ENCODE results near the gene SULF2.

Gene SULF2

DNA sequence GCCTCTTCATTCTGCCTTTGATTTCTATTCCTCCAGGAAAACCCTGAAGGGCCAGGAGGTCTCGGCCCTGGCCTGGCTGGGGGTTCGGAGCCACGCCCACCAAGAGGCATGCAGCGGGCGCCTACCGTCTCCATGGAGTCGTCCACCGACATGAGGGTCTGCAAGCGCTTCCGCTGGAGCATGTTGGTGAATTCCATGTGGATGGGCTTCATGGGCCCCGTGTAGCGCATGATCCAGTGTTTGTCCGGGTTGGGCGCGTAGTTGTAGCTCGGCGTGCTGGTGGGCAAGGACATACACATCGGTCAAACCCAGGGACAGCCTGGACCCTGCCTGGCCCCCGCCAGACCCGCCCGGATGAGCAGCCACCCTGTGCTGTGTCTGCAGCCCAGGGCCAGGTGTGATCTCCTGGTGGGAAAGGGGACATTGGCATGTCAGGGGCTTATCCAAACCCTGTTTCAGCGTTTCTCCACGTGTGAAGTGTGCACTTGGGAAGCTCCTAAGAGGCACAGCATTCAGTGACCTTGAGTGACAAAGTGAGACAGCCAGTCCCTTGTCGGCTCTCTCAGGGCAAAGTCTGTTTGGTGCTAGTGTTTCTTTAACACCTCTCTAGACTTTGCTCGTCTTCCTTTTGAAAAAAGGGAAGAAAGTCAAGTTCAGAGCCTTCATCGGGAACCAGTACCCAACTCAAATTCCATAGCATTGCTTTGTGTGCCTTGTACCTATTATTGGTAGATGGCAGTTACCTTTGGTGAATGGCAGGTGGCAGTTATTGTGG is 100.8 kb downstream of the SULF2 start:
- DNase-seq (ENCODE audit: low read depth) = no peak

DNA sequence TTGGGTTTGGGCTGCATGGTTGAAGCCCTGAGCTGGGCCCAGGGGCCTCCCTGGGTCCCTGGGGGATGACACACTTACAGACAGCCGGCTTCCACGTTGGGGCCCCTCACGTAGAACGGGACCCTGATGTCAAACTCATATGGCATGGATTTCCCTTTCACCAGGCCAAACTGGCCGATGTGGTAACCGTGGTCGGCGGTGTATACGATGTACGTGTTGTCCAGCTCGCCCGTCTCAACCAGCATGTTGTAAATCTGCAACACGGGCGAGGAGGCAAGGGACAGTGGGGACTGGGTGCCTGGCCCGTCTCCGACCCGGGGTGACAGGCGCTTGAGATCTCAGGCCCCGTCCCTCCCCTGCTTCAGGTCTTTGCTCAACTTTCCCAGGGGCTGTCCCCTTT is 102.4 kb downstream of the SULF2 start:
- DNase-seq (ENCODE audit: low read depth) = no peak

DNA sequence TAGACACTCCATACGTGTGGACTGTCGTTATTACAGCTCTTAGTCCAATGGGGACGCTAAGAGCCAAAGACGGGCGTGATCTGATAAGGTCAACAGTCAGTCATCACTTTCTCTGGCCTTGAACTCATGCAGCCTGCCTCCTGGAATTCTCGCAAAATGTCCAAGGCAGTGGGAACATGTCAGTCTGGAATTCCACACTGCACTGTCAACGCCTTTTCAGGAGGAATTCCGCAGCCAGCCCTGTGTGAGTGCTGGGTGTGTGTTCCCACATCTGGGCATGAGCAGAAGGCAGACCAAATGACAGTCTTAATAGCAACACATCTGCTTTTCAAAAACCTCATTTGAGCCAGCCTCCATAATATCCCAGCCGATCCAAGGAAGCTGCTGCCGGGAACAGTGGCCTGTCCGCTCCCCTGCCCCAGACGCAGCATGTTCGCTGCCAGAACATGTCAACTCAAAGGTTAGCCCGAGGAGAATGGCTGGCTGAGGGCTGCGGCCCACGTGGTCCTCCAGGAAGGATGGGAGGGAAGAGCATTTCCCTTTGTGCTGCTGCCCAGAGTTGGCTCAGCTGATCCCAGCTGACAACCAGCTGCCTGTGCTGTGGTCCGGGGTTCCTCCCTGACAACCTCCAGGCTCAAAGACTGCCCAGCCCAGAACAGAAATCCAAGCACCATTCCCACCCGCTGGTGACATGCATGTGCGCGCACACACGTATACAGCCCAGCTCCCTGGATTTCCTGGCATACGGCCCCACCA is 103.1 kb downstream of the SULF2 start:
- DNase-seq (ENCODE audit: low read depth) = no peak

DNA sequence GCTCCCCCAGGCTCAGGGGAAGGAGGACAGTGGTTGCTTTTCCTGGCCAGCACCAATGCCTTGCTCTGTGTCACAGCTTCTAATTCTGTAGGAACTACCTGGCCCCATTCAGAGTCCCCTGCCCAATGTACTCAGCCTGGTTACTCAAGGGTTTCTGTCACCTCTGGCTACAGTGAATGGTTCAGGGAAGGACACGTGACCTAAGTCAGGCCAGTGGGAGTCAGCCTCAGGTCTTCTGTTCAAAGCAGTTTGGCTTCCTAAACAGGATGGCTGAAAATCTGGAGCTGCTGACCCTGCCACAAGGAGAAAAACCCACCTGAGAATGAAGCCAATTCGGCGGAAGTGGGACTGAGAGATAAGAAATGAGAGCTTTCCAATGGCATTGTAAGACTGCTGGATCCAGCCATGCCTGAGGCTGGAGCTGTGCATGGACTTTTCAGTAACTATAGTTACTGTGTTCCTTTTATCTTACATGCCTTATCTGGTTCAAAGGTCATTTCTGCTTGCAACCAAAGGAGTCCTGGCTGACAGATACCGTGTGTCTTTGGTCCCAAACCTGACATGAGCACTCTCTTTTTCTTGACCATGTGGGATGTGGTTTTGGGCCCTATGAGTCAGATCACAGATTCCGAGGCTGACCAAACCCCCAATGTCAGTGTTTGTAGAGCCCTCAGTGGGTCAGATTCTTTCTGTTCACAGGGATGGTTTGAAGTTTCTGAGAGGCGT is 104.3 kb downstream of the SULF2 start:
- DNase-seq (ENCODE audit: low read depth) = no peak

DNA sequence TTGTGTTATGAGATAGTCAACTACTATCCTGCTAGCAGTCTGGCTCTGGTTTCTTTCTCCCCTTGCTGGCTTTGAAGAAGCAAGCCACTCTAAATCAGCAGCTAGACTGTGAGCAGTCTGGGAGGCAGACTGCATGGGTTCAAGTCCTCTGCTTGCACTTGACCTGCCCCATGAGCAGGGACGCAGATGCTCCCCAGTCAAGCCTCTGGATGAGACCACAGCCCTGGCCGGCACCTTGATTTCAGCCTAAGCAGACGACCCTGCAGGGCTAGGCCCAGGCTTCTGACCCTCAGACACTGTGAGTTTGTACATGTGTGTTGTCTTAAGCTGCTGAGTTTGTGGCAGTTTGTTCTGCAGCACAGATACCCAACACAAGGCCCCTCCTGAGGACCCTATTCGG is 105.8 kb downstream of the SULF2 start:
- DNase-seq (ENCODE audit: low read depth) = no peak

DNA sequence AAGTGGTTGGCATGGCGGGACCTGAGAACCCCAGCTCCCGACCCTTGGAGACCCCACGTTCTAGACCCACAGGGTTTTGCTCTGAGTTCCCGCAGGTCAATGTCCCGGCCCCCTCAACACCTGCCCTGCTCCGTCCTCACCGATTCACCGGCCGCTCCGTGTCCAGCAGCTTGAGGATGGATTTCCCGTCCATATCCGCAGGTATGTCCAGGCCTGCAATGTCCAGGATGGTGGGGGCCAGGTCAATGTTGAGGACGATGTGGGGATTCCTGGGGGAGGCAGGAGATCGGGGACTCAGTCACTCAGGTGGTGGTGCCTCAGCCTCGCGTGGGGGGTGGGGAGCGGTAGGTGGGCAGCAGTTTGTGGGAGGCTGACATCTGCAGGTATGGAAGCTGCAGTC is 106.7 kb downstream of the SULF2 start:
- DNase-seq (ENCODE audit: low read depth) = no peak

DNA sequence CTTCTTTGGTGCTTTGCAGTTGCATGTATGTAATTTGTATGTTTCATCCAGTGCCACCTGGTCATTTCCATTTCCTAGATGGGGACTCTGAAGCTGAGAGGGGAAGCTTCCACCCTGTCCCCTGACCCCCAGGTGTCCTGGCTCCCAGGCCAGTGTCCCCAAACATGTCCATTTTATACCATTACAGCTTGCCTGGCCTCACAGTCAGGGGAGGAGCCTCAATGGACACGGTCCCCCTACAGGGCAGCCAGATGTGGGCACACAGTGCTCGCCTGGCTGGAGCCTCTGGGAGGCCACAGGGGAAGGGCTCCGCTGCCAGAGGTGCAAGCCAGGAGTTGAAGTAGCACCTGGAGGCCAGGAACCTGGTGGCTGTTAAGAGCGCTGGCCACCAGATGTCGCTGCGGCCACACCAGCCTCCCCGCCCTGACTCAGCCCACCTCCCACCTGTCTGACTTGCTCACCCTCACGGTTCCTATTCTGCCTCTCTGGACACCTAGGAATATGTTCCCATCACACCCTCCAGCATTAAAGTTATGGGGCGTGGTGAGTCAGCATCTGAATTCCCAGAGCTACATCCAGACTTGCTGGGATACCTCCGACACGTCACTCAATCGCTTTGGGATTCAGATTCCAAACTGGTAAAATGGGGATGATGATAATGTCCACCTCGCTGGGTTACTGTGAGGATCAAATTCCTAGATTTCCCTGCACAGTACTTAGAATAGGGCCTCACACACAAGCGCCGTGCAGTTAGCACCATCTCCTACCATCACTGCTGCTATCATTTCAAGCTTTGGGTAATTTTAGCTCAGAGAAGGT is 107.4 kb downstream of the SULF2 start:
- peak; percentile 36 for DNase-seq (ENCODE audit: low read depth)

DNA sequence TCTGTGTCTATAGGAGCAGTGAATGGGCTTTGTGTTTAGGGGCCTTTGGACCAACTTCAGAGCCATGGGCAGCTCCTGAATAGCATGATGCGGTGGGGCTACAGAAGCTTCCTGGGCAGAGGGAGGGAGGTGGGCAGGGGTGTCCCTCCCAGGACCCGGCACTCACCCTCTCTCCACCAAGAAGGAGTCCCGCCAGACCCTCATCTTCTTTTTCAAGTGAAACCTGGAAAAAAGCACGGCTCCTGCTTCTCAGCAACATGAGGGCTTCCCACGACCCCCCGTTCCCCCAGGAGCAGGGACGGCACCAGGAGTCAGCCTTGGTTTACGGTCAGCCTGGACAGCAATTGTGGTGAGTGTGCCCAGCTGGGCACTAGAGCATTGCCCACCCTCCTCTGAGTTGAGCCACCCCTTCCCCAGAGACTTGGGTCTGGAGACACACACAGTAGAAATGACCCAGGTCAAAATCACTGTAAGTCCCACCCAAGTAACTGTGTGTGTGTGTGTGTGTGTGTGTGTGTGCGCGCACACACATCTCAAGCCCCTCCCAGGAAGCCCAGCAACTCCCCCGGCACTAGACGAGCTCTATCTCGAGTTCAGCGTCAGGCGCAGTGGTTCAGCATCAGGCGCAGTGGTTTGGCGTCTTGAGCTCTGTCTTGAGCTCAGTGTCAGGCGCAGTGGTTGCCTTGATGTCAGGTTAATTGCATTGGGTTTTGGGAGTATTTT is 108.2 kb downstream of the SULF2 start:
- no peak for DNase-seq (ENCODE audit: low read depth)

DNA sequence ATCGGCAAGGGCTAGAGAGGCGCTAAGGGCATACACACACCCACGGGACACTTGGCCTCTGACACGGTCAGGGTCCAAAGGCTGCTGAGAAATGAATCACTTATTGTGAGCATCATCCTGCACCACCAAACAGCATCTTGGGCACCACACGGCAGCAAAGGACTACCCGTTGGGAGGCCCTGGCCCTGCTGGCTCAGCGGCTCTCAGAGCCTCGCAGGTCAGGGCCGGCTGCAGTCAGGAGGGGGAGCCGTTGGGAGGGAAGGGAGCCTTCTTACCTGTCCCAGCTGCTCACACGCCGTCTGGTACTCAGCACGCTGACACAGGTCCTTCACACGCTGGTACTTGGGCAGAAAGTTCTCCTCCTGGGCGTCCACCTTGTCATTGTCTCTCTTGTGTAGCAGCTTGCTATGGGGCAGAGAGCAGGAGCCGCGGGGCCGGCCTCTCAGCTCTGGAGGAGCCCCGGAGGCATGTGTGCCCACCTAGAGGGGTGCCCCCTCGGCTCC is 109.0 kb downstream of the SULF2 start:
- DNase-seq (ENCODE audit: low read depth) = no peak

DNA sequence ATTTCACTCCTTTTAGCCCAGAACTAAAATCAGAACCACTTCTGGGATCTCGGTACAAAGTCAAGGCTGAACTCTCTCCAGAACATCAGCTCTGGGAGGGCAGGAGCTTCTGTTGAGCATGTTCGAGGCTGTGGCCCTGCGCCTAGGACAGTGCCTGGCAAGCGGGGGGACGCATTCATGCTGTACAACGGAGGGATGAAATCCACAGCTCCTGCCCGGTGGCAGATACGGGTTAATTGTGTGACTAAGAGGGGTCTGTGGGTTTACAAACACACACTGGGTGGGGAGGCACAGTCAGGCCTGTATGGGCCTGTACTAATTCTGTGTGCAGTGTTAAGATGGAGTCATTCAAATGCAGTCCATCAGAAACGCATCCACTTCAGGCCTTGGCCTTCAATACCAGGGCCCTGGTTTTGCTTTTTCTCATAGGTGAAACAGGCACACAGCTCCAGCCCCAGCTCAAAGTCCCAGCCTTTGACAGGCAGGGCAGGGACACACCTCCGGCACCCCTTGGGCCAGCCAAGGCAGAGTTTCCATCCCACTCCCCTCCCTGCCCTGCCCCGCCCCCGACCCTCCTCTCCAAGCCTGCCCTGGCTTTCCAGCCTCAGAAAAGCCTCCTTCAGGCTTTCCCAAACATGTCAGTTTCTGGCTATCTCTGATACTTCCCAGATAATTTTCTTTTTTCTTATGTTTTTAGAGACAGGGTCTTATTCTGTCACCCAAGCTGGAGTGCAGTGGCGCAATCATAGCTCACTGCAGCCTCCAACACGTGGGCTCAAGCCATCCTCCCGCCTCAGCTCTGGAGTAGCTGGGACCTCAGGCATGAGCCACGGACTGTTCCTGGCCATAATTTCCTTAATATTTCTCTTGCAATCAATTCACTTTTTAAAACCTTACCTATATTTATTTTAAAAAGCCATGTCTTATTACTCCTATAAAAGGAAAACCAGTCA is 109.8 kb downstream of the SULF2 start:
- DNase-seq (ENCODE audit: low read depth) = no peak

DNA sequence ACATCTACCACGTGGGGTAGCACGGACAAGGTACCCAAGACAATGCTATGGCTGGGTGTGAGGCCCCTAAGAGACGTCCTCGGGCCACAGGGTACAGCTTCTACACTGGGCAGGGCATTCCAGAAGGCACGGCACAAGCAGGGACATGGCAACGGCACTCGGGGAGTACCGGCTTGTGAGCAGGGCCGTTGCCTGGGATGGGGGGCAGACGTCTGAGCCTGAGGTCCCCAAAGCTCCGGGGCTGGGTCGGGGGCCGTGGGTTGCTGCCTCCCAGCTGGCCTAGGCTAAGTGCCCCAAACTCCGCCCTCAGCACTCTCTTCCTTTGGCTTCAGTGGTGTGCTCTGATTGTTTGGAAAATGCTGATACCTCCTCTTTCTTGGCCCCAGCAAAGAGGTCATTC is 110.6 kb downstream of the SULF2 start:
- DNase-seq (ENCODE audit: low read depth) = no peak

DNA sequence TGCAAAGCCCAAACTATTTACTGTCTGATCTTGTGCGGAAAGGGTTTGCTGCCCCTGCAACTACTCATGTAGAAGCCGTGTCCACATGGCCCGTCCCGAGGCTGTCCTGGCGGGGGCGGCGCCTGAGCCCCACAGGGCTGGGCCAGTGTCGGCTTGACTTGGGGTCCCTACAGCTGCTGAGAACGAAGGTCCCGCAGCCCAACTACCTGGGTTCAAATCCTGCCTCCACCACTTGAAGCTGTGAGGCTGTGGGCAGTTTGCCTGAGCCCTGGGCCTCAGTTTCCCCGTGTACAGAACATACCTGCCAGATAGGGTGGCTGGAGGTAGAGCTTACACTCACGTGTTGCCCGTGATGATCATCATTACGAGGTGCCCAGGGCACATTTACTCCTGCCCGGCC is 111.1 kb downstream of the SULF2 start:
- no peak for DNase-seq (ENCODE audit: low read depth)

DNA sequence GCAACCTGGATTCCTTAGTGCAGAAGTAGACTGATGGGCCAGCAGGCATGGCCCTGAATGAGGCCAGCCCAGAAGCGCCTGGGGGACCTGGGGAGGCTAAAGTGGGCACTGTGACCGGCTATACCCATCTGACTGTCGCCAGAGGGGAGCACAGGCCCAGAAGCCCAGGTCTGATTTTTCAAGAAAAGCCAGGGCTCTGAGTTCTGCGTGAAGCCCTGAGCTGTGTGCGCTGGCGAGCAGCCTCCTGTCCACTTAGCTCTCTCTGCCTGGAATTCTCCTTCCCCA is 111.7 kb downstream of the SULF2 start:
- DNase-seq (ENCODE audit: low read depth) = no peak

DNA sequence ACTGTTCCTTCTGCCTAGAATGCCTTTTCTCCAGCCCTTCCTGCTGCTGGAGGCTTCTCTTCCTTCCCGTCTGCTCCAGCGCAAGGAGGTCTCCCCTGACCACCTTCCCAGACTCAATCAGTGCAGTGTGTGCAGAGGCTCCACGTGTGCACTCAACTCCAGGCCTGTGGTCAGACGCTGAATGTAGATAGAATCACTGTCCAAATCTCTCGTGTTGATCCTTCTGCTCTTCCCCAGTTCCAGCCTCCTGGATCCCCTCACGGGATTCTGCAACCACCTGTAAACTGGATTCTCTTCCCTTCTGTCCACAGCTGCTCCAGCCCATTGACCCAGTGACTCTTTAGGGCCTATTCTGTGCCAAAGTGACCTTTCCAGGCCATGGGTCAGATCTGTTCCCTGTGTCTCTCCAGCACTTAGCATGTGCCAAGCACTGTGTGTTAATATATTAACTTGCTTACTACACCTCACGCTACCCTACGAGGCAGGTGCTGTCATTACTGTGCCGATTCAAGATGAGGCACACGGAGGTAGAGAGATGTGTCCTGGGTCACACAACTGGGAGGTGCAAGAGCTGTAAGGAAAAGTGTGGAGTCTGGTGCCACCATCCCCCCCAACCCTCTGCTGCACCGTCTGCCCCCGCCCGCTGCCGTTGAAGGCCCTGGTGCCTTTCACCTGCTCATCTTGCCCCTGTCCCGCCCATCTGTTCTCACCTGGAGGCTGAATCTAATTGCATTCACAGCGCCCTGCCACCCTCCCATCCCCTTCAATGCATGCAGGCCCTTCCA is 112.2 kb downstream of the SULF2 start:
- DNase-seq (ENCODE audit: low read depth) = no peak

DNA sequence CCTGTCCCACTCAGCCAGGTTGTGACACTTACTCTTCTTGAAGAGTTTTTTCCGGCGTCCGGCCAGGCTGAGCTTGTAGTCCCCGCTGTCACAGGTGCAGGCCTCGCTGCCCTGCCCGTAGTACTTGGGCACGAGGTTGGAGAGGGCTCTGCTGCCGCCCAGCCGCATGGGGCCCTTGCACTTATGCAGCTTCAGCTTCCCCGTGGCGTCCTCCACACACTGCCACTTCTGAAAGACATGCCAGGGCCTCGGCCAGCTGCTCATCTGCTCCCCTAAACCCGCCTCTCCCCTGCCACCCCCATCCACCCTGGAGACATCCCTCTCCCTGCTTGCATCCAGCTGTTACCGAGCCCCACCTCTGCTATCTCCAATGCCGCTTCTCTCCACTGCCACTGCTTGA is 113.1 kb downstream of the SULF2 start:
- no peak for DNase-seq (ENCODE audit: low read depth)

DNA sequence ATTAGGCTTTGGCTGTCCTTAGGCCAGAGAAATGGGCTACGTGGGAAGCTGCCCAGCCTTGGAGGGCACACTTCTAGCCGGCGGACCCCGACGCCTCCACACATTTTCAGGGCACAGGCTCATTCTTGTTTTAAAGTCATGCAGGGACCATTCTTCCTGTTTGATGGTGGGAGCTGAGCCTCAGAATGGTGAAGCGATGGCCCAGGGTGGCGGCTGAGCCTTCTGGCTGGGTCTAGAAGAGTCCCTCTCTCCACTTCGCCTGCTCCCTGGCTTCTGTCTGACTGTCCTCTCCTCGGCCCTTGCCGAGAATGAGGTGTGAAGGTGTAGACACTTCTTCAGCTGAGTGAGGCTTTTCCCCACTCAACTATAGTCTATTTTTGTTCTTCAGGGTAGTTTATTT is 114.4 kb downstream of the SULF2 start:
- no peak for DNase-seq (ENCODE audit: low read depth)

DNA sequence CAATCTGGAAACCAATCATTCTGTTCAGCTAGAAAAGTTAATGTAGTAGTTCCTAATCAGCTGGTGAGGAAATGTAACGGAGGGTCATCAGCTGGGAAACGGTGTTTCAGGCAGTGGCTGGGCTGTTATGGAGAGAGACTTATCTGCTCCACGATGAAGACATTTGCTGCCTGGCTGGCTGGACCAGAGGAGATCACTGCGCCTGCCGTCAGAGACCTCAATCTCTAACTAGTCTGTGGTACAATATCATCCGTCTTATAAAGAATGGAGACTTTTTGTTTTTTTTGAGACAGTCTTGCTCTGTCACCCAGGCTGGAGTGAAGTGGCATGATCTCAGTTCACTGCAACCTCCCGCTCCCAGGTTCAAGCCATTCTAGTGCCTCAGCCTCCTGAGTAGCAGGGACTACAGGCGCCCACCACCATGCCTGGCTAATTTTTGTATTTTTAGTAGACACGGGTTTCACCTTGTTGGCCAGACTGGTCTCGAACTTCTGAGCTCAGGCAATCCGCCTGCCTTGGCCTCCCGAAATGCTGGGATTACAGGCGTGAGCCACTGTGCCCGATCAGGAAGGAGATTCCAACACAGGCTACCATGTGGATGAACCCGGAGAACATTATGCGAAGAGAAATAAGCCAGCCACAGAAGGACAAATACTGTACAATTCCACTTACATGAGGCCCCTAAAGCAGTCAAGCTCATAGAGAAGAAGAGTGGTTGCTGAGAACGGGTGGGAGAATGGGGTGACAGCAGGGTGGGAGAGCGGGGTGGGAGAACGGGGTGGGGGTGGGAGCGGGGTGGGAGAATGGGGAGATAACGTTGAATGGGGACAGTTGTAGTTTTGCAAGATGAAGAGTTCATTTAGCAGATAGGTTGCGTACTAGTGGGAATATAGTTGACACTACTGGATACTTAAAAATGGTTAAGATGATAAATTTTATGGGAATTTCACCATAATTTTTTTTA is 115.1 kb downstream of the SULF2 start:
- DNase-seq (ENCODE audit: low read depth) = no peak

DNA sequence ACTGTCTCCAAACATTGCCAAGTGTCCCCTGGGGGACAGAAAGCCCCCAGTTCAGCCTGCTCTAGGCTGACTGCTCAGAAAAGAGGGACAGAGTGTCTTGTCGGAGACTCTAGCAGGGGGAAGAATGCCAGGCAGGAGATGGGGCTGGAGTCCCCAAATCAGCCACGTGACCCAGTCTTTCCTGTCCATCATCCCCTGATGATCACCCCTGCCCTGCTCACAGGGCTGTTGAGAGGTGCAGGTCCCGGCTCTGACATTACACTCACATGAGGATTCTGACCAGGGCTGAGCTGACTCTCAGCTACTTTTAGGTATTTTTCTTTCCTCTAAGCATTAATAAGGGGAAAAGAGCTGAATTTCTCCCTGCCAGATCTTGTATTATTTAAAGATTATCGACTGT is 115.8 kb downstream of the SULF2 start:
- no peak for DNase-seq (ENCODE audit: low read depth)

DNA sequence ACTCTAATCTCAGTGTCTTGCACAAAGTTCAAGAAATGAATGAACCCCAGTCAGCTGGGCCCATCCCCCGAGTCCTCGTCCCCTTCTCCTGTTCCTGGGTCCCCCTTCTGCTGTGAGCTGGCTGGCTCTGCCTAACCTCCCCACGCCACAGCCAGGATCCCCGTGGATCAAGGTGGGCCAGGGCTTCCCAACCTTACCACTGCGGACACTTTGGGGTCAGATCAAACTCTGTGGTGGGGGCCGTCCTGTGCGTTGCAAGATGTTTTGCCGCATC is 116.2 kb downstream of the SULF2 start:
- no peak for DNase-seq (ENCODE audit: low read depth)

Measured in stimulated activated CD8-positive, alpha-beta memory T cell treated with anti-CD3 and anti-CD28 coated beads, Interleukin-15, amount 100 ng/mL, for 24 hours (primary cell).